Neural progenitor cell (in vitro differentiated cells): ENCODE measurements around the gene WDR81.

ENCODE experiments used
- CTCF ChIP-seq: fragments of 200-600 bp; sonication (generic); IDR thresholded peaks from 2 replicates; pipeline ENCODE4 v1.5.1; 2017; ENCODE audit warnings: antibody characterized with exemption, mild to moderate bottlenecking
- EZH2 ChIP-seq: fragments of 200-600 bp; sonication (generic); IDR thresholded peaks from 2 replicates; pipeline ENCODE4 v1.6.1; 2017; ENCODE audit warnings: antibody characterized with exemption, mild to moderate bottlenecking, moderate library complexity
- EZH2phosphoT487 ChIP-seq: fragments of 200-600 bp; sonication (generic); IDR thresholded peaks from 2 replicates; pipeline ENCODE4 v1.6.1; 2017; ENCODE audit warnings: antibody characterized with exemption

DNA sequence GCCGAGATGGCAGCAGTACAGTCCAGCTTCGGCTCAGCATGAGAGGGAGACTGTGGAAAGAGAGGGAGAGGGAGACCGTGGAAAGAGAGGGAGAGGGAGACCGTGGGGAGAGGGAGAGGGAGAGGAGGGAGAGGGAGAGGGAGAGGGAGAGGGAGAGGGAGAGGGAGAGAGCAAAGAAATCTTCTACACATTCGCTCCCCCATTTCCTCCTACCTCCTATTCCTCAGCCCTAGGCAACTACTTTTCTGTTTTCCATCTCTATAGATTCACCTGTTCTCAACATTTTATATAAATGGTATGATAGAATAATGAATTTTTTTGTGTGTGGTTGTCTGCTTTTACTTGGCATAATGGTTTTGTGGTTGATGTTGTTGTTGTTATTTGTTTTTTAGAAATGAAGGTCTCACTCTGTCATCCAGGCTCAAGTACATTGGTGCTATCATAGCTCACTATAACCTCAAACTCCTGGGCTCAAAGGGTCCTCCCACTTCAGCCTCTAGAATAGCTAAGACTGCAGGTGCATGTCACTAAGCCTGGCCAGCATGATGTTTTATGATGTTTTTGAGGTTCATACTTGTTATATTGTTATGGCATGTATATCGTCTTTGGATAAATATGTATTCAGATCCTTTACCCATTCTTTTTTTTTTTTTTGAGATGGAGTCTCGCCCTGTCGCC, 33.8 kb upstream of the WDR81 start:
- TF ChIP-seq CTCF (no peak), EZH2 (no peak), EZH2phosphoT487 (no peak)
